Immature natural killer cell (primary cell): Measurements from ENCODE around the gene ST6GALNAC4. TPM values are rescaled to one million over a fixed set of nuclear protein-coding genes. Genes with fewer than 3 reads are reported as not detected.
"Not testable (repeated sequence)": the region's sequence is repeated elsewhere in the genome, so short reads cannot be mapped to it uniquely, and the experiment has no call there.

Source experiments
- DNase-seq, 3 donors: peaks; one replicate each; pipeline ENCODE4 v3.0.0; 2022; ENCODE audit warnings: mixed read lengths in 1 of 3
- H3K27ac Mint-ChIP-seq, 6 donors: one replicate each; pipeline ENCODE4 v1.8.0; 2020; ENCODE audit warnings: mixed read lengths in 6 of 6, mild to moderate bottlenecking in 5 of 6, inconsistent platforms in 4 of 6, moderate library complexity in 3 of 6
- H3K27me3 Mint-ChIP-seq, 3 donors: one replicate each; pipeline ENCODE4 v1.8.0; 2020 to 2021; ENCODE audit warnings: low read depth in 3 of 3, mild to moderate bottlenecking in 3 of 3, mixed read lengths in 3 of 3, moderate library complexity in 3 of 3, inconsistent platforms in 1 of 3
- H3K36me3 Mint-ChIP-seq, 3 donors: one replicate each; pipeline ENCODE4 v1.8.0; 2020; ENCODE audit warnings: mixed read lengths in 3 of 3, inconsistent platforms in 2 of 3, mild to moderate bottlenecking in 2 of 3
- H3K4me1 Mint-ChIP-seq, 2 donors: one replicate each; pipeline ENCODE4 v1.8.0; 2020; ENCODE audit warnings: inconsistent platforms in 2 of 2, mild to moderate bottlenecking in 2 of 2, mixed read lengths in 2 of 2, moderate library complexity in 1 of 2
- H3K4me3 Mint-ChIP-seq, 5 donors: one replicate each; pipeline ENCODE4 v1.8.0; 2020; ENCODE audit warnings: mild to moderate bottlenecking in 5 of 5, mixed read lengths in 5 of 5, inconsistent platforms in 3 of 5, moderate library complexity in 3 of 5
- H3K9me3 Mint-ChIP-seq, 6 donors: one replicate each; pipeline ENCODE4 v1.8.0; 2020; ENCODE audit warnings: mild to moderate bottlenecking in 6 of 6, mixed read lengths in 6 of 6, inconsistent platforms in 4 of 6, moderate library complexity in 3 of 6
- polyA plus RNA-seq, 3 donors: library from polyadenylated mRNA; unstranded; fragments of 300-500 nt; fragmentation: Illumina TruSeq; gene quantifications; one replicate each; pipeline ENCODE4 v1.2.3, GENCODE V29; 2021

ST6GALNAC4 gene
- polyA plus RNA-seq, 3 donors from 2014 or later = 8.7 to 20.1 (median 9.1) TPM

- H3K27ac Mint-ChIP-seq, DNase-seq, H3K27me3 Mint-ChIP-seq, H3K9me3 Mint-ChIP-seq, H3K4me3 Mint-ChIP-seq: not testable (repeated sequence)
- Mint-ChIP-seq H3K36me3 (peaks cover 0 to 13% (median 9%) of the 10 kb centered on the region in 3 donors), H3K4me1 (peaks cover 14 to 18% of the 10 kb centered on the region in 2 donors)
Observed at GRCh38 chr9:127870153-127870491, 46.7 kb downstream of the ST6GALNAC4 start.

- H3K27me3 Mint-ChIP-seq = peaks cover 0 to 6% (median 0%) of the 10 kb centered on the region in 3 donors
- H3K27ac Mint-ChIP-seq = peak overlapping the region in 5 of 6 donors; percentile 34 to 63 (median 36)
- no peaks in the 10 kb centered on the region for H3K9me3 Mint-ChIP-seq
Observed at GRCh38 chr9:127869310-127870152, 47.3 kb downstream of the ST6GALNAC4 start.

GRCh38 chr9:127868278-127868902 is 48.5 kb downstream of the ST6GALNAC4 start:
- Mint-ChIP-seq H3K4me1 (peaks cover 20 to 25% of the 10 kb centered on the region in 2 donors), H3K27me3 (peaks cover 0 to 6% (median 0%) of the 10 kb centered on the region in 3 donors), H3K4me3 (no peak overlapping the region), H3K9me3 (no peaks in the 10 kb centered on the region), H3K36me3 (peaks cover 0 to 13% (median 9%) of the 10 kb centered on the region in 3 donors), H3K27ac (peak overlapping the region in 4 of 6 donors; percentile 6 to 47 (median 36))
- DNase-seq = no peak

More at GRCh38 chr9:127869310-127870152, 47.3 kb downstream of the ST6GALNAC4 start:
- peaks cover 20 to 24% of the 10 kb centered on the region in 2 donors for H3K4me1 Mint-ChIP-seq
- peaks cover 0 to 13% (median 9%) of the 10 kb centered on the region in 3 donors for H3K36me3 Mint-ChIP-seq
- peak; percentile 81 to 82 (median 82) for DNase-seq
- H3K4me3 Mint-ChIP-seq = no peak overlapping the region

GRCh38 chr9:127867356-127868277 is 49.2 kb downstream of the ST6GALNAC4 start:
- Mint-ChIP-seq H3K4me3 (no peak overlapping the region), H3K9me3 (no peaks in the 10 kb centered on the region), H3K27ac (peak overlapping the region in 3 of 6 donors; percentile 16 to 45 (median 28)), H3K36me3 (peaks cover 0 to 13% (median 9%) of the 10 kb centered on the region in 3 donors), H3K27me3 (peaks cover 0 to 6% (median 4%) of the 10 kb centered on the region in 3 donors), H3K4me1 (peaks cover 27 to 32% of the 10 kb centered on the region in 2 donors)
- DNase-seq = no peak

GRCh38 chr9:127866535-127866934 is 50.3 kb downstream of the ST6GALNAC4 start:
- peaks cover 38 to 43% of the 10 kb centered on the region in 2 donors for H3K4me1 Mint-ChIP-seq
- DNase-seq = no peak
- H3K36me3 Mint-ChIP-seq = peaks cover 0 to 9% (median 6%) of the 10 kb centered on the region in 3 donors
- H3K4me3 Mint-ChIP-seq = no peak overlapping the region
- peak overlapping the region in 3 of 6 donors; percentile 5 to 46 (median 19) for H3K27ac Mint-ChIP-seq
- peaks cover 0 to 6% (median 4%) of the 10 kb centered on the region in 3 donors for H3K27me3 Mint-ChIP-seq
- H3K9me3 Mint-ChIP-seq = no peaks in the 10 kb centered on the region

GRCh38 chr9:127865645-127866464 is 51.0 kb downstream of the ST6GALNAC4 start:
- Mint-ChIP-seq H3K4me3 (no peak overlapping the region), H3K27me3 (peaks cover 0 to 7% (median 4%) of the 10 kb centered on the region in 3 donors), H3K9me3 (no peaks in the 10 kb centered on the region), H3K4me1 (peaks cover 45 to 50% of the 10 kb centered on the region in 2 donors), H3K36me3 (peaks cover 0 to 9% (median 4%) of the 10 kb centered on the region in 3 donors), H3K27ac (peak overlapping the region; percentile 54 to 87 (median 74))
- DNase-seq = no peak

GRCh38 chr9:127863191-127863621 is 53.6 kb downstream of the ST6GALNAC4 start:
- peak overlapping the region; percentile 93 to 99 (median 97) for H3K27ac Mint-ChIP-seq
- DNase-seq = no peak
- peaks cover 57 to 58% of the 10 kb centered on the region in 2 donors for H3K4me1 Mint-ChIP-seq
- H3K36me3 Mint-ChIP-seq = peaks cover 0 to 4% (median 0%) of the 10 kb centered on the region in 3 donors
- no peaks in the 10 kb centered on the region for H3K9me3 Mint-ChIP-seq
- H3K4me3 Mint-ChIP-seq = peak overlapping the region in 4 of 5 donors; percentile 62 to 73 (median 63)
- H3K27me3 Mint-ChIP-seq = peaks cover 0 to 8% (median 7%) of the 10 kb centered on the region in 3 donors

- peak overlapping the region; percentile 62 to 73 (median 64) for H3K4me3 Mint-ChIP-seq
- peaks cover 0 to 8% (median 7%) of the 10 kb centered on the region in 3 donors for H3K27me3 Mint-ChIP-seq
- peak overlapping the region; percentile 93 to 99 (median 97) for H3K27ac Mint-ChIP-seq
- peak; percentile 83 to 85 (median 85) for DNase-seq
- peaks cover 58 to 60% of the 10 kb centered on the region in 2 donors for H3K4me1 Mint-ChIP-seq
- H3K36me3 Mint-ChIP-seq = peaks cover 0 to 3% (median 0%) of the 10 kb centered on the region in 3 donors
- no peaks in the 10 kb centered on the region for H3K9me3 Mint-ChIP-seq
Observed at GRCh38 chr9:127862075-127863011, 54.5 kb downstream of the ST6GALNAC4 start.

GRCh38 chr9:127860779-127861178 is 56.1 kb downstream of the ST6GALNAC4 start:
- H3K4me1 Mint-ChIP-seq = peaks cover 59 to 64% of the 10 kb centered on the region in 2 donors
- H3K36me3 Mint-ChIP-seq = peaks cover 0 to 2% (median 0%) of the 10 kb centered on the region in 3 donors
- H3K4me3 Mint-ChIP-seq = peak overlapping the region in 2 of 5 donors; percentile 25 to 38
- H3K9me3 Mint-ChIP-seq = no peaks in the 10 kb centered on the region
- H3K27ac Mint-ChIP-seq = peak overlapping the region; percentile 12 to 98 (median 82)
- H3K27me3 Mint-ChIP-seq = peaks cover 0 to 8% (median 7%) of the 10 kb centered on the region in 3 donors
- DNase-seq = no peak

GRCh38 chr9:127860260-127860659 is 56.6 kb downstream of the ST6GALNAC4 start:
- peaks cover 0 to 8% (median 6%) of the 10 kb centered on the region in 3 donors for H3K27me3 Mint-ChIP-seq
- no peak for DNase-seq
- H3K4me3 Mint-ChIP-seq = peak overlapping the region in 2 of 5 donors; percentile 25 to 38
- no peaks in the 10 kb centered on the region for H3K36me3 Mint-ChIP-seq
- H3K27ac Mint-ChIP-seq = peak overlapping the region in 5 of 6 donors; percentile 12 to 93 (median 78)
- H3K9me3 Mint-ChIP-seq = no peaks in the 10 kb centered on the region
- H3K4me1 Mint-ChIP-seq = peaks cover 58 to 64% of the 10 kb centered on the region in 2 donors

GRCh38 chr9:127858041-127858512 is 58.8 kb downstream of the ST6GALNAC4 start:
- peaks cover 64 to 69% of the 10 kb centered on the region in 2 donors for H3K4me1 Mint-ChIP-seq
- peak overlapping the region in 3 of 6 donors; percentile 16 to 74 (median 53) for H3K27ac Mint-ChIP-seq
- no peaks in the 10 kb centered on the region for H3K9me3 Mint-ChIP-seq
- no peak overlapping the region for H3K4me3 Mint-ChIP-seq
- H3K27me3 Mint-ChIP-seq = peaks cover 0 to 8% (median 6%) of the 10 kb centered on the region in 3 donors
- no peak for DNase-seq
- H3K36me3 Mint-ChIP-seq = no peaks in the 10 kb centered on the region
